ENCODE measurements around the gene PDK2.
A peak's percentile ranks its signal among the peaks of the same experiment; 100 is the strongest.

Gene PDK2

GRCh38 chr17:50145532-50146229 lies 50.5 kb downstream of the PDK2 start:
- Histone ChIP-seq H3K27ac (ENCODE audit: low read length) (no peak overlapping the region), H3K9ac (ENCODE audit: low read depth, low read length) (no peak overlapping the region), H3K9me3 (ENCODE audit: insufficient read depth, low read depth, low read length) (no peaks in the 10 kb centered on the region), H3K4me3 (ENCODE audit: low read length) (no peak overlapping the region), H3K36me3 (ENCODE audit: insufficient read depth, low read depth, low read length) (peaks cover 28% of the 10 kb centered on the region), H3K4me1 (ENCODE audit: insufficient read depth, low read length) (peaks cover 5% of the 10 kb centered on the region; the same call in 1 of the 2 replicates), H3K27me3 (ENCODE audit: insufficient read depth, low read length) (peaks cover 17% of the 10 kb centered on the region)

- Histone ChIP-seq H3K27me3 (ENCODE audit: insufficient read depth, low read length) (peaks cover 17% of the 10 kb centered on the region), H3K4me3 (ENCODE audit: low read length) (no peak overlapping the region), H3K36me3 (ENCODE audit: insufficient read depth, low read depth, low read length) (peaks cover 27% of the 10 kb centered on the region), H3K9me3 (ENCODE audit: insufficient read depth, low read depth, low read length) (no peaks in the 10 kb centered on the region), H3K27ac (ENCODE audit: low read length) (no peak overlapping the region), H3K4me1 (ENCODE audit: insufficient read depth, low read length) (peaks cover 5% of the 10 kb centered on the region; the same call in 1 of the 2 replicates), H3K9ac (ENCODE audit: low read depth, low read length) (no peak overlapping the region)
These were observed 51.2 kb downstream of the PDK2 start for GRCh38 chr17:50146230-50146926.

- Histone ChIP-seq H3K4me3 (ENCODE audit: low read length) (no peak overlapping the region; the same call in 1 of the 2 replicates), H3K36me3 (ENCODE audit: insufficient read depth, low read depth, low read length) (peaks cover 27% of the 10 kb centered on the region), H3K9ac (ENCODE audit: low read depth, low read length) (no peak overlapping the region), H3K9me3 (ENCODE audit: insufficient read depth, low read depth, low read length) (no peaks in the 10 kb centered on the region), H3K27ac (ENCODE audit: low read length) (no peak overlapping the region), H3K27me3 (ENCODE audit: insufficient read depth, low read length) (peaks cover 17% of the 10 kb centered on the region), H3K4me1 (ENCODE audit: insufficient read depth, low read length) (peaks cover 5% of the 10 kb centered on the region; the same call in 1 of the 2 replicates)
These were observed 51.9 kb downstream of the PDK2 start for GRCh38 chr17:50146927-50147665.

- H3K4me3 ChIP-seq (ENCODE audit: low read length) = peak overlapping the region; percentile 56
- no peaks in the 10 kb centered on the region for H3K9me3 ChIP-seq (ENCODE audit: insufficient read depth, low read depth, low read length)
- H3K27me3 ChIP-seq (ENCODE audit: insufficient read depth, low read length) = peaks cover 17% of the 10 kb centered on the region
- H3K4me1 ChIP-seq (ENCODE audit: insufficient read depth, low read length) = peaks cover 12% of the 10 kb centered on the region; the same call in 1 of the 2 replicates
- H3K36me3 ChIP-seq (ENCODE audit: insufficient read depth, low read depth, low read length) = peaks cover 20% of the 10 kb centered on the region
- no peak overlapping the region for H3K27ac ChIP-seq (ENCODE audit: low read length)
- no peak overlapping the region for H3K9ac ChIP-seq (ENCODE audit: low read depth, low read length)
These were observed 52.7 kb downstream of the PDK2 start for GRCh38 chr17:50147841-50148225.

GRCh38 chr17:50148226-50149090 lies 53.3 kb downstream of the PDK2 start:
- Histone ChIP-seq H3K9me3 (ENCODE audit: insufficient read depth, low read depth, low read length) (no peaks in the 10 kb centered on the region), H3K36me3 (ENCODE audit: insufficient read depth, low read depth, low read length) (peaks cover 16% of the 10 kb centered on the region), H3K4me1 (ENCODE audit: insufficient read depth, low read length) (peaks cover 12% of the 10 kb centered on the region; the same call in 1 of the 2 replicates), H3K27ac (ENCODE audit: low read length) (no peak overlapping the region), H3K4me3 (ENCODE audit: low read length) (peak overlapping the region; percentile 56), H3K9ac (ENCODE audit: low read depth, low read length) (peak overlapping the region; percentile 32; the same call in 1 of the 2 replicates), H3K27me3 (ENCODE audit: insufficient read depth, low read length) (peaks cover 17% of the 10 kb centered on the region)

DNA sequence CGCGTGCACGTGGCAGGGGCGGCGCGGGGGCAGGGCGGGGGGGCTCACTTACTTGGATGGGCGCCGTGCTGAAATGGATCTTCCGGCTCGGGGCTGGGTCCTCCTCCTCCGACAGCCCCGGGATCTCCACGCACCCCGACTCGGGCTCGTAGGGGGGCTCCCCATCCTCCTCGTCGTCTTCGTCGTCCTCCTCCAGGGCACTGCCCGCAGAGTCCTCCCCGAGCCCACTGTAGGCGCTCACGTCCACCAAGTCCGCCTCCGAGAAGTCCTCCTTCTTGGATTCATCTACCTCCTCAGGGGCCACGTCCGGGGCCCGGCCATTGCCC lies 53.9 kb downstream of the PDK2 start:
- no peak overlapping the region for H3K9ac ChIP-seq (ENCODE audit: low read depth, low read length)
- H3K9me3 ChIP-seq (ENCODE audit: insufficient read depth, low read depth, low read length) = no peaks in the 10 kb centered on the region
- no peak overlapping the region for H3K27ac ChIP-seq (ENCODE audit: low read length)
- H3K36me3 ChIP-seq (ENCODE audit: insufficient read depth, low read depth, low read length) = peaks cover 11% of the 10 kb centered on the region
- H3K4me1 ChIP-seq (ENCODE audit: insufficient read depth, low read length) = peaks cover 12% of the 10 kb centered on the region; the same call in 1 of the 2 replicates
- peak overlapping the region; percentile 68; the same call in 1 of the 2 replicates for H3K4me3 ChIP-seq (ENCODE audit: low read length)
- H3K27me3 ChIP-seq (ENCODE audit: insufficient read depth, low read length) = peaks cover 17% of the 10 kb centered on the region

- Histone ChIP-seq H3K4me1 (ENCODE audit: insufficient read depth, low read length) (peaks cover 12% of the 10 kb centered on the region; the same call in 1 of the 2 replicates), H3K36me3 (ENCODE audit: insufficient read depth, low read depth, low read length) (peaks cover 5% of the 10 kb centered on the region), H3K4me3 (ENCODE audit: low read length) (peak overlapping the region; percentile 68; the same call in 1 of the 2 replicates), H3K9ac (ENCODE audit: low read depth, low read length) (no peak overlapping the region), H3K27ac (ENCODE audit: low read length) (no peak overlapping the region), H3K9me3 (ENCODE audit: insufficient read depth, low read depth, low read length) (no peaks in the 10 kb centered on the region), H3K27me3 (ENCODE audit: insufficient read depth, low read length) (peaks cover 17% of the 10 kb centered on the region)
These were observed 54.5 kb downstream of the PDK2 start for GRCh38 chr17:50149417-50150353.

- Histone ChIP-seq H3K9ac (ENCODE audit: low read depth, low read length) (peak within 1 kb of the TSS; percentile 46; the same call in 1 of the 2 replicates), H3K27me3 (ENCODE audit: insufficient read depth, low read length) (peaks cover 17% of the 10 kb centered on the region), H3K9me3 (ENCODE audit: insufficient read depth, low read depth, low read length) (no peaks in the 10 kb centered on the region), H3K4me1 (ENCODE audit: insufficient read depth, low read length) (peaks cover 16% of the 10 kb centered on the region; the same call in 1 of the 2 replicates), H3K27ac (ENCODE audit: low read length) (no peak within 1 kb of the TSS), H3K36me3 (ENCODE audit: insufficient read depth, low read depth, low read length) (no peaks in the 10 kb centered on the region), H3K4me3 (ENCODE audit: low read length) (peak within 1 kb of the TSS; percentile 68)
These were observed 55.3 kb downstream of the PDK2 start, which contains the start of gene PPP1R9B for GRCh38 chr17:50150354-50151040. PPP1R9B (minus strand) TSS chr17:50150677; CDS start chr17:50150513, 164 bp downstream.

GRCh38 chr17:50151041-50151936 lies 56.1 kb downstream of the PDK2 start:
- Histone ChIP-seq H3K36me3 (ENCODE audit: insufficient read depth, low read depth, low read length) (no peaks in the 10 kb centered on the region), H3K27me3 (ENCODE audit: insufficient read depth, low read length) (peaks cover 17% of the 10 kb centered on the region), H3K9me3 (ENCODE audit: insufficient read depth, low read depth, low read length) (no peaks in the 10 kb centered on the region), H3K27ac (ENCODE audit: low read length) (no peak overlapping the region), H3K4me3 (ENCODE audit: low read length) (peak overlapping the region; percentile 68), H3K4me1 (ENCODE audit: insufficient read depth, low read length) (peaks cover 17% of the 10 kb centered on the region; the same call in 1 of the 2 replicates), H3K9ac (ENCODE audit: low read depth, low read length) (peak overlapping the region; percentile 46; the same call in 1 of the 2 replicates)
